Stimulated activated CD4-positive, alpha-beta T cell treated with anti-CD3 and anti-CD28 coated beads, Interleukin-4, amount 100 ng/mL, for 1 hour (primary cell): ENCODE results near the gene DNAI7.

Source experiments
- DNase-seq: peaks from one replicate; pipeline ENCODE4 v3.0.0-alpha.2; 2020

DNAI7 gene

GRCh38 chr12:25182765-25183164 lies 12.2 kb downstream of the DNAI7 start:
- no peak for DNase-seq

GRCh38 chr12:25162866-25163265 lies 32.1 kb downstream of the DNAI7 start:
- no peak for DNase-seq

- no peak for DNase-seq
Measured at GRCh38 chr12:25156061-25156460, 38.9 kb downstream of the DNAI7 start.

- no peak for DNase-seq
Measured at GRCh38 chr12:25155022-25155576, 39.9 kb downstream of the DNAI7 start.

GRCh38 chr12:25152055-25152454 lies 42.9 kb downstream of the DNAI7 start:
- no peak for DNase-seq

- no peak for DNase-seq
Measured at GRCh38 chr12:25151476-25151875, 43.5 kb downstream of the DNAI7 start.

GRCh38 chr12:25146686-25147085 lies 48.3 kb downstream of the DNAI7 start:
- DNase-seq = no peak

GRCh38 chr12:25135531-25136154 lies 59.3 kb downstream of the DNAI7 start:
- DNase-seq = peak; percentile 15

GRCh38 chr12:25131270-25131669 lies 63.7 kb downstream of the DNAI7 start:
- no peak for DNase-seq

GRCh38 chr12:25130741-25131188 lies 64.2 kb downstream of the DNAI7 start:
- no peak for DNase-seq

- DNase-seq = no peak
Measured at GRCh38 chr12:25126746-25127145, 68.2 kb downstream of the DNAI7 start.

GRCh38 chr12:25126101-25126500 lies 68.9 kb downstream of the DNAI7 start:
- DNase-seq = no peak

GRCh38 chr12:25124493-25124892 lies 70.5 kb downstream of the DNAI7 start:
- no peak for DNase-seq

- no peak for DNase-seq
Measured at GRCh38 chr12:25123126-25123525, 71.8 kb downstream of the DNAI7 start.

- no peak for DNase-seq
Measured at GRCh38 chr12:25121916-25122315, 73.0 kb downstream of the DNAI7 start.

- DNase-seq = no peak
Measured at GRCh38 chr12:25121110-25121509, 73.8 kb downstream of the DNAI7 start.

GRCh38 chr12:25119020-25119419 lies 75.9 kb downstream of the DNAI7 start:
- DNase-seq = no peak

GRCh38 chr12:25115677-25116076 lies 79.3 kb downstream of the DNAI7 start:
- no peak for DNase-seq

- no peak for DNase-seq
Measured at GRCh38 chr12:25113651-25114050, 81.3 kb downstream of the DNAI7 start.

GRCh38 chr12:25110260-25110659 lies 84.7 kb downstream of the DNAI7 start:
- DNase-seq = no peak

GRCh38 chr12:25107920-25108319 lies 87.0 kb downstream of the DNAI7 start:
- no peak for DNase-seq

- no peak for DNase-seq
Measured at GRCh38 chr12:25106818-25107217, 88.1 kb downstream of the DNAI7 start.

- DNase-seq = no peak
Measured at GRCh38 chr12:25102402-25102801, 92.6 kb downstream of the DNAI7 start.

GRCh38 chr12:25101092-25101445 lies 93.9 kb downstream of the DNAI7 start:
- DNase-seq = no peak
